Endodermal cell (in vitro differentiated cells): ENCODE measurements around the gene ZMYND8. TPM values are rescaled to one million over a fixed set of nuclear protein-coding genes. Genes with fewer than 3 reads are reported as not detected.
A peak's percentile ranks its signal among the peaks of the same experiment; 100 is the strongest.
"Not testable (repeated sequence)": the region's sequence is repeated elsewhere in the genome, so short reads cannot be mapped to it uniquely, and the experiment has no call there.

Source experiments
- DNase-seq: peaks from one replicate; pipeline ENCODE4 v3.0.0-alpha.2; 2017
- H3K27ac ChIP-seq: 2 replicates; pipeline ENCODE4 v1.5.1; 2013; ENCODE audit warnings: mild to moderate bottlenecking, low read depth, low read length, moderate library complexity
- H3K27me3 ChIP-seq: 2 replicates; pipeline ENCODE4 v1.6.1; 2013; ENCODE audit warnings: mild to moderate bottlenecking, low read length, moderate library complexity; ENCODE audit not compliant: insufficient read depth, control insufficient read depth, poor library complexity, severe bottlenecking
- H3K36me3 ChIP-seq: 2 replicates; pipeline ENCODE4 v1.7.0; 2013; ENCODE audit warnings: mild to moderate bottlenecking, low read length, moderate library complexity; ENCODE audit not compliant: control insufficient read depth, insufficient read depth
- H3K4me1 ChIP-seq: one replicate; pipeline ENCODE4 v1.7.0; 2013; ENCODE audit warnings: low read length; ENCODE audit not compliant: control insufficient read depth, insufficient read depth
- H3K4me3 ChIP-seq: 2 replicates; pipeline ENCODE4 v1.5.1; 2013; ENCODE audit warnings: mild to moderate bottlenecking, low read length, moderate library complexity
- H3K9ac ChIP-seq: 2 replicates; pipeline ENCODE4 v1.6.1; 2013; ENCODE audit warnings: mild to moderate bottlenecking, low read length, moderate library complexity; ENCODE audit not compliant: poor library complexity, severe bottlenecking; ENCODE audit errors: extremely low read depth
- H3K9me3 ChIP-seq: 2 replicates; pipeline ENCODE4 v1.6.1; 2013; ENCODE audit warnings: mild to moderate bottlenecking, low read length, moderate library complexity; ENCODE audit not compliant: control insufficient read depth
- H3K27ac Mint-ChIP-seq: 2 replicates; pipeline ENCODE4 v1.8.0; 2020; ENCODE audit warnings: mixed read lengths
- H3K27me3 Mint-ChIP-seq: 2 replicates; pipeline ENCODE4 v1.8.0; 2021; ENCODE audit warnings: mild to moderate bottlenecking, mixed read lengths; ENCODE audit not compliant: insufficient read depth
- H3K36me3 Mint-ChIP-seq: 2 replicates; pipeline ENCODE4 v1.8.0; 2020; ENCODE audit warnings: low read depth, mixed read lengths
- H3K4me1 Mint-ChIP-seq: 2 replicates; pipeline ENCODE4 v1.8.0; 2020; ENCODE audit warnings: mixed read lengths
- H3K4me3 Mint-ChIP-seq: 2 replicates; pipeline ENCODE4 v1.8.0; 2020; ENCODE audit warnings: mild to moderate bottlenecking, moderate library complexity, mixed read lengths
- H3K9me3 Mint-ChIP-seq: 2 replicates; pipeline ENCODE4 v1.8.0; 2020; ENCODE audit warnings: mild to moderate bottlenecking, mixed read lengths
- WGBS, 2 experiments: methylation state at CpG; one replicate each; pipeline versions ENCODE4 v1.1.5 to v1.1.7; 2013; ENCODE audit warnings: missing lambda C conversion rate in 2 of 2, mixed read lengths in 1 of 2; ENCODE audit not compliant: insufficient coverage in 1 of 2, insufficient read length in 1 of 2; 5-methylcytosine and 5-hydroxymethylcytosine counted together
- total RNA-seq, 2 donors: library from RNA; stranded (reverse); fragmentation: NEBNext Ultra II Directional in 1 of 2; extraction: Animal tissue kit (Norgen Biotek cat#: 25700) in 1 of 2; gene quantifications; 2 replicates in 1 of 2; 3 replicates in 1 of 2; pipeline ENCODE4 v1.2.1, GENCODE V29; 2021
- TF ChIP-seq, protein P1 (sequence below): fragments of 200-600 bp; sonication (generic); conservative IDR thresholded peaks from 2 replicates; pipeline ENCODE4 v1.5.0; 2021; ENCODE audit warnings: antibody characterized with exemption, mild to moderate bottlenecking

ZMYND8 gene
- total RNA-seq, 2 donors from 2014 or later = 85.0 to 99.9 TPM

DNA sequence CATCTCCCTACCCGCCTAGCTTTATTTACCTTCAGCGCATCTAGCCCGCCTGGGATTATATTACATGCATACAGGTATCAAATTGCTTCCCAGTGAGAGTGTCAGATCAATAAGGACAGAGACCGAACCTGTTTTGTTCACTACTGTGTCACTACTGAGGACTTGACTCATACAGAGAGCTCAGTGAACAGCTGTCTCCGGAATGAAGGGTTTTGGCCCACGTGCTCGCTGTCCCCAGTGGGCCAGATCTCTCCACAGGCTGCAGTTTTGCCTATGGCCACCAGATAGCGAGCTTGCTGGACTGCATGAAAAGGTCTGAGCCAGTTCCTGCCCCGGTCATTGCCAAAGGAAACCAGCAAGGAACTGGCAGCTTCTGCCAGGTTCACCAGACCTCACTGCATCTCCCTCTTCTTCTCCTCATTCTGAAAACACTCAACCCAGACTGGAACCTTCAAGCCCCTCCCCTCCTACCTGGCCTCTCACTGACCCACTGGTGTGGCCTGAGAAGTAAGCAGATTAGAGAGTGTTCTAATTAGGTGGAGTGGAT lies 150.8 kb downstream of the ZMYND8 start:
- Histone ChIP-seq H3K9ac (no peak overlapping the region), H3K4me1 (no peaks in the 10 kb centered on the region), H3K9me3 (no peaks in the 10 kb centered on the region), H3K27me3 (no peaks in the 10 kb centered on the region), H3K36me3 (peaks cover 23% of the 10 kb centered on the region), H3K27ac (no peak overlapping the region), H3K4me3 (no peak overlapping the region)
- Mint-ChIP-seq H3K36me3 (peaks cover 25% of the 10 kb centered on the region), H3K4me1 (peaks cover 17% of the 10 kb centered on the region), H3K9me3 (no peaks in the 10 kb centered on the region), H3K4me3 (no peak overlapping the region), H3K27ac (peak overlapping the region; percentile 38), H3K27me3 (no peaks in the 10 kb centered on the region)
- TF ChIP-seq, protein P1, sequence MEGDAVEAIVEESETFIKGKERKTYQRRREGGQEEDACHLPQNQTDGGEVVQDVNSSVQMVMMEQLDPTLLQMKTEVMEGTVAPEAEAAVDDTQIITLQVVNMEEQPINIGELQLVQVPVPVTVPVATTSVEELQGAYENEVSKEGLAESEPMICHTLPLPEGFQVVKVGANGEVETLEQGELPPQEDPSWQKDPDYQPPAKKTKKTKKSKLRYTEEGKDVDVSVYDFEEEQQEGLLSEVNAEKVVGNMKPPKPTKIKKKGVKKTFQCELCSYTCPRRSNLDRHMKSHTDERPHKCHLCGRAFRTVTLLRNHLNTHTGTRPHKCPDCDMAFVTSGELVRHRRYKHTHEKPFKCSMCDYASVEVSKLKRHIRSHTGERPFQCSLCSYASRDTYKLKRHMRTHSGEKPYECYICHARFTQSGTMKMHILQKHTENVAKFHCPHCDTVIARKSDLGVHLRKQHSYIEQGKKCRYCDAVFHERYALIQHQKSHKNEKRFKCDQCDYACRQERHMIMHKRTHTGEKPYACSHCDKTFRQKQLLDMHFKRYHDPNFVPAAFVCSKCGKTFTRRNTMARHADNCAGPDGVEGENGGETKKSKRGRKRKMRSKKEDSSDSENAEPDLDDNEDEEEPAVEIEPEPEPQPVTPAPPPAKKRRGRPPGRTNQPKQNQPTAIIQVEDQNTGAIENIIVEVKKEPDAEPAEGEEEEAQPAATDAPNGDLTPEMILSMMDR = peak; percentile 72
- DNase-seq = peak; percentile 84
- WGBS, 2 experiments = 86 to 87% methylated on average over 9 of the region's 9 CpGs

DNA sequence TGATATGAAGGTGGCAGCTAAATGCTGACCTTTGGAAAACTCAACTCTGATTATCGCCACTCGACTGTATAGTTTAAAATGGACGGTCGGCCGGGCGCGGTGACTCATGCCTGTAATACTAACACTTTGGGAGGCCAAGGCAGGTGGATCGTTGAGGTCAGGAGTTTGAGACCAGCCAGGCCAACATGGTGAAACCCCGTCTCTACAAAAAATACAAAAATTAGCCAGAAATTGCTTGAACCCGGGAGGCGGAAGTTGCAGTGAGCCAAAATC lies 151.7 kb downstream of the ZMYND8 start:
- H3K4me1 ChIP-seq, H3K27ac ChIP-seq, H3K9me3 ChIP-seq, H3K27ac Mint-ChIP-seq, H3K9me3 Mint-ChIP-seq, DNase-seq, H3K4me3 Mint-ChIP-seq, H3K4me3 ChIP-seq, H3K27me3 ChIP-seq, H3K27me3 Mint-ChIP-seq, H3K9ac ChIP-seq: not testable (repeated sequence)
- H3K4me1 Mint-ChIP-seq = peaks cover 25% of the 10 kb centered on the region
- H3K36me3 ChIP-seq = peaks cover 15% of the 10 kb centered on the region
- WGBS, 2 experiments = 93 to 97% methylated on average over 11 of the region's 11 CpGs
- peaks cover 23% of the 10 kb centered on the region for H3K36me3 Mint-ChIP-seq

DNA sequence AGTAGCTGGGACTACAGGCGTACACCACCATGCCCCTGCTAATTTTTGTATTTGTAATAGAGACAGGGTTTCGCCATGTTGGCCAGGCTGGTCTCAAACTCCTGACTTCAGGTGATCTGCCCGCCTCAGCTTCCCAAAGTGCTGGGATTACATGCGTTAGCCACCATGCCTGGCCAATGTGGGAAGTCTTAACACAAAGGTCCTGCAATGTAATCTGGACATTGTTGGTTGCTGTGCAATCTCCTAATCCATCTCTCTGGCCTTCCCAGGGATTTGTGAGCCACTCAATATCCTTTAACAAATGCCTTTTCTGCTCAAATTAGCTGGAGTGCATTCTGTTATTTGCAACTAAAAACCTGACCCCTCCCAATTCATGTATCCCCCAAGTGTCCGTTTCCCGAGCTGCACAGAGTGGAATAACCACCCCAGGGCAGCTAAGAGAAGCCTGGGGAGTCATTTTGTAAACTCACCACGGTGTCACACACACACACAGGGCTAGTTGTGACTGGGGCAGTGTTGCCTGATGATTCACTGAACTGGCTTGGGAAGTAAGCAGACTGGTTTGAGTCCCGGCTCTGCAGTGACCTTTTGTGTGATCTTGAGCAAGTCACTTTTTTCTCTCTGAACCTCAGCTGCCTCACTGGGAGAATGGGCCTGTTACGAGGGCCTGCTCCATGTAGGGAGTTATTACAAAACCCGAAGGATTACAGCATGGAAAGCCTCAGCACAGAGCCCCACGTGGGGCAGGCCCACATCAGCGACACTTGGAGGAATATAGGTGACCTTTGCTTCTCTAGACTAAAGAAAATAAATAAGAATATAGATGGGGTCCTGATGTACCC lies 152.3 kb downstream of the ZMYND8 start:
- peaks cover 2% of the 10 kb centered on the region for H3K9me3 Mint-ChIP-seq
- DNase-seq = no peak
- Histone ChIP-seq H3K4me1 (no peaks in the 10 kb centered on the region), H3K9ac (no peak overlapping the region), H3K4me3 (no peak overlapping the region), H3K9me3 (no peaks in the 10 kb centered on the region), H3K27ac (no peak overlapping the region), H3K27me3 (no peaks in the 10 kb centered on the region), H3K36me3 (peaks cover 10% of the 10 kb centered on the region)
- WGBS, 2 experiments = 96 to 98% methylated on average over 6 to 12 of the region's 12 CpGs
- H3K36me3 Mint-ChIP-seq = peaks cover 18% of the 10 kb centered on the region
- TF ChIP-seq, protein P1 = no peak
- peaks cover 26% of the 10 kb centered on the region for H3K4me1 Mint-ChIP-seq
- no peak overlapping the region for H3K4me3 Mint-ChIP-seq
- no peaks in the 10 kb centered on the region for H3K27me3 Mint-ChIP-seq
- no peak overlapping the region for H3K27ac Mint-ChIP-seq
